ENCODE results near the gene ROPN1L.

Gene ROPN1L

GRCh38 chr5:10440367-10440990, 1.2 kb upstream of the ROPN1L start:
- no peaks in the 10 kb centered on the region for H3K27me3 ChIP-seq (ENCODE audit: insufficient read depth, low read length, poor library complexity, severe bottlenecking)
- H4K20me1 ChIP-seq (ENCODE audit: insufficient read depth, low read length, poor library complexity, severe bottlenecking): no peaks in the 10 kb centered on the region
- H3K4me3 ChIP-seq (ENCODE audit: low read length, poor library complexity, severe bottlenecking): no peak overlapping the region
- H2AFZ ChIP-seq (ENCODE audit: low read length): no peak overlapping the region
- peaks cover 31% of the 10 kb centered on the region for H3K4me1 ChIP-seq (ENCODE audit: insufficient read depth, low read length, poor library complexity, severe bottlenecking)
- no peak for TF ChIP-seq EZH2phosphoT487 (IDR thresholded peaks at IDR 0.05; ENCODE audit: borderline replicate concordance)
- TF ChIP-seq, protein P1, sequence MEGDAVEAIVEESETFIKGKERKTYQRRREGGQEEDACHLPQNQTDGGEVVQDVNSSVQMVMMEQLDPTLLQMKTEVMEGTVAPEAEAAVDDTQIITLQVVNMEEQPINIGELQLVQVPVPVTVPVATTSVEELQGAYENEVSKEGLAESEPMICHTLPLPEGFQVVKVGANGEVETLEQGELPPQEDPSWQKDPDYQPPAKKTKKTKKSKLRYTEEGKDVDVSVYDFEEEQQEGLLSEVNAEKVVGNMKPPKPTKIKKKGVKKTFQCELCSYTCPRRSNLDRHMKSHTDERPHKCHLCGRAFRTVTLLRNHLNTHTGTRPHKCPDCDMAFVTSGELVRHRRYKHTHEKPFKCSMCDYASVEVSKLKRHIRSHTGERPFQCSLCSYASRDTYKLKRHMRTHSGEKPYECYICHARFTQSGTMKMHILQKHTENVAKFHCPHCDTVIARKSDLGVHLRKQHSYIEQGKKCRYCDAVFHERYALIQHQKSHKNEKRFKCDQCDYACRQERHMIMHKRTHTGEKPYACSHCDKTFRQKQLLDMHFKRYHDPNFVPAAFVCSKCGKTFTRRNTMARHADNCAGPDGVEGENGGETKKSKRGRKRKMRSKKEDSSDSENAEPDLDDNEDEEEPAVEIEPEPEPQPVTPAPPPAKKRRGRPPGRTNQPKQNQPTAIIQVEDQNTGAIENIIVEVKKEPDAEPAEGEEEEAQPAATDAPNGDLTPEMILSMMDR (conservative IDR thresholded peaks at IDR 0.05; ENCODE audit: low read length): no peak
- no peaks in the 10 kb centered on the region for H3K9me3 ChIP-seq (ENCODE audit: insufficient read depth, low read depth, low read length)
- peaks cover 7% of the 10 kb centered on the region; the same call in 1 of the 2 replicates for H3F3A ChIP-seq (ENCODE audit: low read depth)
- H3K4me2 ChIP-seq (ENCODE audit: low read depth, low read length, poor library complexity, severe bottlenecking): no peak overlapping the region
- no peak overlapping the region for H3K9ac ChIP-seq (ENCODE audit: low read depth, low read length, poor library complexity, severe bottlenecking)
- no peaks in the 10 kb centered on the region for H3K79me2 ChIP-seq (ENCODE audit: insufficient read depth, low read length)
- H3K36me3 ChIP-seq (ENCODE audit: insufficient read depth, low read length): peaks cover 8% of the 10 kb centered on the region; the same call in 1 of the 2 replicates
- no peaks in the 10 kb centered on the region for H3K9me2 ChIP-seq (replicated peaks; ENCODE audit: low read depth, low read length)

DNA sequence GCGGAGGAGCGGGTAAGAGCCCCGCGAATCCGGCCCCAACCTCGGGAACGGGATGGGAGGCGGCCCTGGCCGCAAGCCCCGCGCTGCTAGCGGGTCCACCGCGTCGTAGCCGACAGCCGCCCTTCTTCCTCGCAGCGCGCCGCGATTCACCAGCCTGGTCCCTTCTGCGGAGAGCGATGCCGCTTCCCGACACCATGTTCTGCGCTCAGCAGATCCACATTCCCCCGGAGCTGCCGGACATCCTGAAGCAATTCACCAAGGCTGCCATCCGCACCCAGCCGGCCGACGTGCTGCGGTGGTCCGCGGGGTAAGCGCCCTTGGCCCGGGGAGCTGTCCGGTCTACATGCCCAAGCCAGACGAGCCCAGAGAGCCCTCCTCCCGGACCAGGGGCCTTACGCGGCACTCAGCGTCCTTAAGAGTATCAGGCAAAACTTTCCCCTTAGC, 335 bp downstream of the ROPN1L start:
- no peak for TF ChIP-seq EZH2phosphoT487 (IDR thresholded peaks at IDR 0.05; ENCODE audit: borderline replicate concordance)
- TF ChIP-seq, protein P1 (conservative IDR thresholded peaks at IDR 0.05; ENCODE audit: low read length): no peak
- H3F3A ChIP-seq (ENCODE audit: low read depth): peaks cover 7% of the 10 kb centered on the region; the same call in 1 of the 2 replicates

GRCh38 chr5:10442576-10442975, 897 bp downstream of the ROPN1L start:
- Histone ChIP-seq H3K36me3 (ENCODE audit: insufficient read depth, low read length) (no peaks in the 10 kb centered on the region), H4K20me1 (ENCODE audit: insufficient read depth, low read length, poor library complexity, severe bottlenecking) (no peaks in the 10 kb centered on the region), H3K27me3 (ENCODE audit: insufficient read depth, low read length, poor library complexity, severe bottlenecking) (no peaks in the 10 kb centered on the region), H2AFZ (ENCODE audit: low read length) (no peak overlapping the region), H3K9ac (ENCODE audit: low read depth, low read length, poor library complexity, severe bottlenecking) (no peak overlapping the region), H3K4me2 (ENCODE audit: low read depth, low read length, poor library complexity, severe bottlenecking) (peak overlapping the region; percentile 71), H3K79me2 (ENCODE audit: insufficient read depth, low read length) (no peaks in the 10 kb centered on the region), H3K9me3 (ENCODE audit: insufficient read depth, low read depth, low read length) (no peaks in the 10 kb centered on the region), H3K4me1 (ENCODE audit: insufficient read depth, low read length, poor library complexity, severe bottlenecking) (peaks cover 50% of the 10 kb centered on the region), H3K9me2 (replicated peaks; ENCODE audit: low read depth, low read length) (no peaks in the 10 kb centered on the region), H3F3A (ENCODE audit: low read depth) (peaks cover 7% of the 10 kb centered on the region; the same call in 1 of the 2 replicates), H3K4me3 (ENCODE audit: low read length, poor library complexity, severe bottlenecking) (peak overlapping the region; percentile 73)
- TF ChIP-seq EZH2phosphoT487 (IDR thresholded peaks at IDR 0.05; ENCODE audit: borderline replicate concordance): no peak
- TF ChIP-seq, protein P1 (conservative IDR thresholded peaks at IDR 0.05; ENCODE audit: low read length): no peak

More for the DNA sequence above, 335 bp downstream of the ROPN1L start:
- Histone ChIP-seq H3K36me3 (ENCODE audit: insufficient read depth, low read length) (peaks cover under 1% of the 10 kb centered on the region; the same call in 1 of the 2 replicates), H2AFZ (ENCODE audit: low read length) (peak overlapping the region; percentile 66; the same call in 1 of the 2 replicates), H4K20me1 (ENCODE audit: insufficient read depth, low read length, poor library complexity, severe bottlenecking) (no peaks in the 10 kb centered on the region), H3K9me2 (replicated peaks; ENCODE audit: low read depth, low read length) (no peaks in the 10 kb centered on the region), H3K4me3 (ENCODE audit: low read length, poor library complexity, severe bottlenecking) (peak overlapping the region; percentile 73), H3K4me2 (ENCODE audit: low read depth, low read length, poor library complexity, severe bottlenecking) (peak overlapping the region; percentile 71), H3K79me2 (ENCODE audit: insufficient read depth, low read length) (no peaks in the 10 kb centered on the region), H3K27me3 (ENCODE audit: insufficient read depth, low read length, poor library complexity, severe bottlenecking) (no peaks in the 10 kb centered on the region), H3K4me1 (ENCODE audit: insufficient read depth, low read length, poor library complexity, severe bottlenecking) (peaks cover 46% of the 10 kb centered on the region), H3K9me3 (ENCODE audit: insufficient read depth, low read depth, low read length) (no peaks in the 10 kb centered on the region), H3K9ac (ENCODE audit: low read depth, low read length, poor library complexity, severe bottlenecking) (no peak overlapping the region)
